Measurements from ENCODE around the gene MFAP3L.

Gene MFAP3L

GRCh38 chr4:170040031-170040680, 14.0 kb upstream of the MFAP3L start:
- Mint-ChIP-seq H3K27me3 (ENCODE audit: low read depth) (peaks cover 5% of the 10 kb centered on the region), H3K4me3 (no peak overlapping the region), H3K9me3 (no peaks in the 10 kb centered on the region), H3K27ac (no peak overlapping the region), H3K4me1 (no peaks in the 10 kb centered on the region), H3K36me3 (ENCODE audit: low read depth) (no peaks in the 10 kb centered on the region)
- no peak for TF ChIP-seq CTCF (IDR thresholded peaks at IDR 0.05; ENCODE audit: unreplicated experiment in 3 of 3)

- no peaks in the 10 kb centered on the region for H3K36me3 Mint-ChIP-seq (ENCODE audit: low read depth)
- no peak overlapping the region for H3K27ac Mint-ChIP-seq
- H3K9me3 Mint-ChIP-seq: no peaks in the 10 kb centered on the region
- H3K4me1 Mint-ChIP-seq: no peaks in the 10 kb centered on the region
- H3K27me3 Mint-ChIP-seq (ENCODE audit: low read depth): peaks cover 5% of the 10 kb centered on the region
- no peak for TF ChIP-seq CTCF (IDR thresholded peaks at IDR 0.05; ENCODE audit: unreplicated experiment in 3 of 3)
- no peak overlapping the region for H3K4me3 Mint-ChIP-seq
Observed at GRCh38 chr4:170038769-170039168, 12.6 kb upstream of the MFAP3L start.

- no peak overlapping the region for H3K4me3 Mint-ChIP-seq
- H3K27me3 Mint-ChIP-seq (ENCODE audit: low read depth): peaks cover 5% of the 10 kb centered on the region
- H3K36me3 Mint-ChIP-seq (ENCODE audit: low read depth): no peaks in the 10 kb centered on the region
- TF ChIP-seq CTCF (IDR thresholded peaks at IDR 0.05; ENCODE audit: unreplicated experiment in 3 of 3): no peak
- H3K9me3 Mint-ChIP-seq: no peaks in the 10 kb centered on the region
- no peak overlapping the region for H3K27ac Mint-ChIP-seq
- no peaks in the 10 kb centered on the region for H3K4me1 Mint-ChIP-seq
Observed at GRCh38 chr4:170038232-170038631, 12.0 kb upstream of the MFAP3L start.

- Mint-ChIP-seq H3K4me1 (no peaks in the 10 kb centered on the region), H3K27me3 (ENCODE audit: low read depth) (peaks cover 5% of the 10 kb centered on the region), H3K9me3 (no peaks in the 10 kb centered on the region), H3K4me3 (no peak overlapping the region), H3K36me3 (ENCODE audit: low read depth) (no peaks in the 10 kb centered on the region), H3K27ac (no peak overlapping the region)
- TF ChIP-seq CTCF (IDR thresholded peaks at IDR 0.05; ENCODE audit: unreplicated experiment in 3 of 3): no peak
Observed at GRCh38 chr4:170037481-170037880, 11.3 kb upstream of the MFAP3L start.

- Mint-ChIP-seq H3K4me3 (no peak overlapping the region), H3K27me3 (ENCODE audit: low read depth) (peaks cover 12% of the 10 kb centered on the region), H3K27ac (no peak overlapping the region), H3K36me3 (ENCODE audit: low read depth) (no peaks in the 10 kb centered on the region), H3K4me1 (no peaks in the 10 kb centered on the region), H3K9me3 (no peaks in the 10 kb centered on the region)
- TF ChIP-seq CTCF (IDR thresholded peaks at IDR 0.05; ENCODE audit: unreplicated experiment in 3 of 3): no peak
Observed at GRCh38 chr4:170035845-170036244, 9.7 kb upstream of the MFAP3L start.

GRCh38 chr4:170035231-170035630, 9.0 kb upstream of the MFAP3L start:
- Mint-ChIP-seq H3K4me1 (no peaks in the 10 kb centered on the region), H3K4me3 (no peak overlapping the region), H3K27ac (no peak overlapping the region), H3K36me3 (ENCODE audit: low read depth) (no peaks in the 10 kb centered on the region), H3K9me3 (no peaks in the 10 kb centered on the region), H3K27me3 (ENCODE audit: low read depth) (peaks cover 13% of the 10 kb centered on the region)
- no peak for TF ChIP-seq CTCF (IDR thresholded peaks at IDR 0.05; ENCODE audit: unreplicated experiment in 3 of 3)
